Smooth muscle cell (in vitro differentiated cells): ENCODE results near the gene ANKRD44. TPM values are rescaled to one million over a fixed set of nuclear protein-coding genes. Genes with fewer than 3 reads are reported as not detected.

ENCODE experiments used
- DNase-seq: peaks from one replicate; lab custom pipeline; 2025; ENCODE audit not compliant: unreplicated experiment; lab: John Stamatoyannopoulos, UW
- H2AFZ ChIP-seq: fragments of 200-600 bp; sonication (generic); 2 replicates; pipeline ENCODE4 v1.6.0; 2016; ENCODE audit warnings: antibody characterized with exemption, low read depth, mild to moderate bottlenecking
- H3F3A ChIP-seq: fragments of 200-600 bp; sonication (generic); 2 replicates; pipeline ENCODE4 v1.6.0; 2017; ENCODE audit warnings: antibody characterized with exemption, low read depth
- H3K27ac ChIP-seq: fragments of 200-600 bp; sonication (generic); 2 replicates; pipeline ENCODE4 v1.5.1; 2016; ENCODE audit warnings: low read depth, mild to moderate bottlenecking
- H3K27me3 ChIP-seq: fragments of 200-600 bp; sonication (generic); 2 replicates; pipeline ENCODE4 v1.6.1; 2016; ENCODE audit warnings: low read depth, mild to moderate bottlenecking
- H3K36me3 ChIP-seq: fragments of 200-600 bp; sonication (generic); 2 replicates; pipeline ENCODE4 v1.5.1; 2016; ENCODE audit warnings: low read depth
- H3K4me1 ChIP-seq: fragments of 200-600 bp; sonication (generic); 2 replicates; pipeline ENCODE4 v1.5.1; 2016; ENCODE audit warnings: low read depth
- H3K4me2 ChIP-seq: fragments of 200-600 bp; sonication (generic); 2 replicates; pipeline ENCODE4 v1.6.0; 2016; ENCODE audit warnings: mild to moderate bottlenecking
- H3K4me3 ChIP-seq: fragments of 200-600 bp; sonication (generic); 2 replicates; pipeline ENCODE4 v1.5.1; 2016; ENCODE audit warnings: mild to moderate bottlenecking
- H3K79me2 ChIP-seq: fragments of 200-600 bp; sonication (generic); 2 replicates; pipeline ENCODE4 v1.6.0; 2016; ENCODE audit warnings: low read depth, mild to moderate bottlenecking
- H3K9ac ChIP-seq: fragments of 200-600 bp; sonication (generic); 2 replicates; pipeline ENCODE4 v1.6.0; 2016; ENCODE audit warnings: low read depth
- H3K9me3 ChIP-seq: fragments of 200-600 bp; sonication (generic); replicated peaks from 2 replicates; pipeline ENCODE4 v1.5.1; 2016; ENCODE audit warnings: low read depth
- H4K20me1 ChIP-seq: fragments of 200-600 bp; sonication (generic); 2 replicates; pipeline ENCODE4 v1.6.0; 2016; ENCODE audit warnings: low read depth
- WGBS: methylation state at CpG from one replicate; pipeline ENCODE4 v1.1.7; 2016; ENCODE audit warnings: low lambda C conversion rate; 5-methylcytosine and 5-hydroxymethylcytosine counted together
- polyA plus RNA-seq: library from polyadenylated mRNA; unstranded; fragments of >200 nt; fragmentation: Nextera tagmentation; extraction: Ambion mirVana; gene quantifications from 2 replicates; pipeline ENCODE4 v1.2.1, GENCODE V29; 2016
- total RNA-seq: library from RNA; depleted of rRNA; stranded (reverse); fragments of >200 nt; gene quantifications from 2 replicates; pipeline ENCODE4 v1.2.3, GENCODE V29; 2014
- TF ChIP-seq, protein P1 (sequence below): fragments of 200-600 bp; sonication (generic); IDR thresholded peaks from 2 replicates; pipeline ENCODE4 v1.5.1; 2017; ENCODE audit warnings: borderline replicate concordance, mild to moderate bottlenecking, antibody characterized with exemption; ENCODE audit not compliant: insufficient read depth, poor library complexity, severe bottlenecking

ANKRD44 gene
- total and polyA plus RNA-seq, 2 experiments from 2014 or later, result 3.6 to 5.5 TPM

DNA sequence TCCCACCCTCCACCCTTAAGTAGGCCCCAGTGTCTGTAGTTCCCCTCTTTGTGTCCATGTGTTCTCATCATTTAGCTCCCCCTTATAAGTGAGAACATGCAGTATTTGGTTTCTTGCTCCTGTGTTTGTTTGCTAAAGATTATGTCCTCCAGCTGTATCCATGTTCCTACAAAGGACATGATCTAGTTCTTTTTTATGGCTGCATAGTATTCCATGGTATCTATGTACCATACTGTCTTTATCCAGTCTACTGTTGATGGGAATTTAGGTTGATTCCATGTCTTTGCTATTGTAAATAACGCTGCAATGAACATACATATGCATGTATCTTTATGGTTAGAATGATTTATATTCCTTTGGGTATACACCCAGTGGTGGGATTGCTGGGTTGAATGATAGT, 233.9 kb downstream of the ANKRD44 start:
- WGBS, result 0% methylated on average over 1 of the region's 1 CpG
- TF ChIP-seq, protein P1, sequence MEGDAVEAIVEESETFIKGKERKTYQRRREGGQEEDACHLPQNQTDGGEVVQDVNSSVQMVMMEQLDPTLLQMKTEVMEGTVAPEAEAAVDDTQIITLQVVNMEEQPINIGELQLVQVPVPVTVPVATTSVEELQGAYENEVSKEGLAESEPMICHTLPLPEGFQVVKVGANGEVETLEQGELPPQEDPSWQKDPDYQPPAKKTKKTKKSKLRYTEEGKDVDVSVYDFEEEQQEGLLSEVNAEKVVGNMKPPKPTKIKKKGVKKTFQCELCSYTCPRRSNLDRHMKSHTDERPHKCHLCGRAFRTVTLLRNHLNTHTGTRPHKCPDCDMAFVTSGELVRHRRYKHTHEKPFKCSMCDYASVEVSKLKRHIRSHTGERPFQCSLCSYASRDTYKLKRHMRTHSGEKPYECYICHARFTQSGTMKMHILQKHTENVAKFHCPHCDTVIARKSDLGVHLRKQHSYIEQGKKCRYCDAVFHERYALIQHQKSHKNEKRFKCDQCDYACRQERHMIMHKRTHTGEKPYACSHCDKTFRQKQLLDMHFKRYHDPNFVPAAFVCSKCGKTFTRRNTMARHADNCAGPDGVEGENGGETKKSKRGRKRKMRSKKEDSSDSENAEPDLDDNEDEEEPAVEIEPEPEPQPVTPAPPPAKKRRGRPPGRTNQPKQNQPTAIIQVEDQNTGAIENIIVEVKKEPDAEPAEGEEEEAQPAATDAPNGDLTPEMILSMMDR, result no peak
- H3K27me3 ChIP-seq, result no peaks in the 10 kb centered on the region
- no peak overlapping the region for H3K27ac ChIP-seq
- H3K36me3 ChIP-seq, result no peaks in the 10 kb centered on the region
- no peaks in the 10 kb centered on the region for H4K20me1 ChIP-seq
- no peak for DNase-seq
- H3K9me3 ChIP-seq, result no peaks in the 10 kb centered on the region
- no peak overlapping the region for H3K4me2 ChIP-seq
- no peak overlapping the region for H3K9ac ChIP-seq
- no peaks in the 10 kb centered on the region for H3K79me2 ChIP-seq
- no peaks in the 10 kb centered on the region for H3F3A ChIP-seq
- H2AFZ ChIP-seq, result no peak overlapping the region
- H3K4me1 ChIP-seq, result peaks cover 5% of the 10 kb centered on the region
- no peak overlapping the region for H3K4me3 ChIP-seq

DNA sequence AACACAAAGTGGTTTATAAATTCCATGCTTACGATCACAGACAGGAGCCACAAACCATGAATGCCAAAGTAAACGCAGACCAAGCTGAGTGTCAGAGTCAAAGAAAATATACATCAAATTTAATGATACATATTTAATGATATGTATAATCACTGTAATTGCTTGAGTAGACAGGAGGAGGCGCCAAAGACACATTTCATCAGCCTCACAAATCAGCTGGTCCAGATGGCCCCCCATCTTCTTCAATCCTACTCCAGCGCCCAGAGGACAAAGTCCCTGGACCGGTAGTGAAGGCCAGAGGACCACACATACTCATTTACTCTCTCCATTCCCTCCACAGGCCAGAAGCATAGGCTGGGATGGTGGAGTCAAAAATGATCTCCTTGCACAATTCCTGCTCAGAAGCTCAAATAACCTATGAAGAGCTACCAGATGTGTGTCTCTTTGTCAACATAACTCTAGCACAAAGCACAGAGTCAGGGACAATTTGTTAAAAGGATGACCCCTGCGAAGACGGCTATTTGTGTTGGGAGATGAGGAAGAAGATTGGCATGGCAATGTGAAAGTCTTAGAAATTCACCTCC, 234.7 kb downstream of the ANKRD44 start:
- no peaks in the 10 kb centered on the region for H3K79me2 ChIP-seq
- no peaks in the 10 kb centered on the region for H3F3A ChIP-seq
- H2AFZ ChIP-seq, result no peak overlapping the region
- DNase-seq, result no peak
- H3K9ac ChIP-seq, result no peak overlapping the region
- 77% methylated on average over 7 of the region's 7 CpGs for WGBS
- no peaks in the 10 kb centered on the region for H3K36me3 ChIP-seq
- no peaks in the 10 kb centered on the region for H4K20me1 ChIP-seq
- no peak overlapping the region for H3K27ac ChIP-seq
- H3K9me3 ChIP-seq, result no peaks in the 10 kb centered on the region
- no peak overlapping the region for H3K4me3 ChIP-seq
- peaks cover 5% of the 10 kb centered on the region for H3K4me1 ChIP-seq
- H3K4me2 ChIP-seq, result no peak overlapping the region
- no peaks in the 10 kb centered on the region for H3K27me3 ChIP-seq
- TF ChIP-seq, protein P1, result peak; percentile 46

DNA sequence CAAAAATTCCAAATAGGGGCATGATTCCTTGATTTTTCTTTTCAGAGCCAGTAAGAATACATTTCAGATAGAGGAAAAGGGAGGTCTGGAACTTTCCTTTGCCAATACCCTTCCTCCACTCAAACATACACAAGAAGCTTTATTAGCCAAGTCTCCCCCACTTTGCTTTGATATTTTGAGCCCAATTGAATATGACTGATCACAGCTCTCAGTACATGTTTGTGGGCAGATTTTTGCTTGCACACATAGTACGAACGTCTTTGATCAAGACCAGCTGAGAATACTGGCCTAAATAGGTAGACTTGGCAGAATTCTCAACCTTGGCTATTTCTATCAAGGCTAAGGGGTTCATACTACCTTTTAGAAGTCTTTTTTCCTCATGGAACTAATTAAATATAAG, 235.3 kb downstream of the ANKRD44 start:
- Histone ChIP-seq H3F3A (no peaks in the 10 kb centered on the region), H3K36me3 (no peaks in the 10 kb centered on the region), H3K4me2 (no peak overlapping the region), H3K79me2 (no peaks in the 10 kb centered on the region), H3K9ac (no peak overlapping the region), H3K27me3 (no peaks in the 10 kb centered on the region), H4K20me1 (no peaks in the 10 kb centered on the region), H3K4me1 (peaks cover 5% of the 10 kb centered on the region), H2AFZ (no peak overlapping the region), H3K9me3 (no peaks in the 10 kb centered on the region), H3K27ac (no peak overlapping the region), H3K4me3 (no peak overlapping the region)
- DNase-seq, result no peak
- WGBS, result 100% methylated on average over 2 of the region's 2 CpGs
- TF ChIP-seq, protein P1, result no peak

DNA sequence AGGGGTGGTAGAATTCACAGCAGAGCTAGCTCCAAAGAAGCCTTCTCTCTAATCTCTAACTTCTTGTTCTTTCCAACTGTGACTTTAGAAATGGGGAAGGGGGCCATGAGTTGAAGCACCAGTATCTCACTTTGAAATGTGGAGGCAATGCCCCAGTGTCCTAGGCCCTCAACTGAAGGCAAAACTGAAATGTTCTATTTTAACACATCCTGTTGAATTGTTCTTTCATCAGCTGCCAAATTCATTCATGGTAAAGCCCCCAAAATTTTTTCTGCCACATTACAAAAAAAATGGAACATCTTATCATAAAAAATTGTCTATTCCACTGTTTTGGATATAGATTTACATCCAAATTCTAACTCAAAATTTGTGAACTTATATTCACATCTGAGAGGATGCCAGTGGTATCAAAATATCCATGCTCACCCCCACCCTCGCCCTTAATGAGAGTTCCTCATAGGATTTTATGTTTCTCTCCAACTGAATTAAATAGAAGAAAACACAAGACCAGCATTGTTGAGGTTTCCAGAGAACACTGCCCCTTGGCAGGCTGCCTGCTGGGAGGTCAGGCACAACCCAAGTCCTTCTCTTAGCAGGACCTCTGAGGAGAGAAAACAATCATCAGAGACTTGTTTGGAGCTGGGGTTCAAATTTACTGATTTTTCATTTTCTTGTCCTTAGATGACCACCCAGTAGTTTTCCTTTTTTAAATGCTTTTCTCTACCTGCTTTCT, 236.7 kb downstream of the ANKRD44 start:
- Histone ChIP-seq H3K9me3 (no peaks in the 10 kb centered on the region), H3K4me3 (no peak overlapping the region), H4K20me1 (no peaks in the 10 kb centered on the region), H3K4me2 (no peak overlapping the region), H3K36me3 (no peaks in the 10 kb centered on the region), H2AFZ (no peak overlapping the region), H3K27ac (no peak overlapping the region), H3F3A (no peaks in the 10 kb centered on the region), H3K4me1 (peaks cover 5% of the 10 kb centered on the region), H3K79me2 (no peaks in the 10 kb centered on the region), H3K27me3 (no peaks in the 10 kb centered on the region), H3K9ac (no peak overlapping the region)
- WGBS, result 84% methylated on average over 1 of the region's 1 CpG
- DNase-seq, result no peak
- TF ChIP-seq, protein P1, result no peak
